Measurements from ENCODE around the gene TUBG2.

TUBG2 gene

GRCh38 chr17:42676424-42677011 is 17.4 kb downstream of the TUBG2 start, which contains the start of gene PLEKHH3:
PLEKHH3 (minus strand) TSS chr17:42676994; CDS start chr17:42676563, 431 bp downstream.
- no peak for DNase-seq (ENCODE audit: low read depth in 2 of 2)

- DNase-seq (ENCODE audit: low read depth in 2 of 2) = peak; percentile 96 to 99
These were observed 18.2 kb downstream of the TUBG2 start for GRCh38 chr17:42677012-42677857.

- peak; percentile 72 to 76 for DNase-seq (ENCODE audit: low read depth in 2 of 2)
These were observed 19.1 kb downstream of the TUBG2 start for GRCh38 chr17:42677921-42678781.

- no peak for DNase-seq (ENCODE audit: low read depth in 2 of 2)
These were observed 19.9 kb downstream of the TUBG2 start for GRCh38 chr17:42678951-42679491.

- DNase-seq (ENCODE audit: low read depth in 2 of 2) = peak; percentile 55 to 60
These were observed 20.6 kb downstream of the TUBG2 start for GRCh38 chr17:42679492-42680330.

GRCh38 chr17:42680331-42680808 is 21.3 kb downstream of the TUBG2 start:
- no peak for DNase-seq (ENCODE audit: low read depth in 2 of 2)

GRCh38 chr17:42681976-42682721 is 23.1 kb downstream of the TUBG2 start, which contains the start of gene CNTNAP1:
CNTNAP1 (plus strand) TSS chr17:42682531; CDS start chr17:42682830, 299 bp downstream.
- DNase-seq (ENCODE audit: low read depth in 2 of 2) = no peak

- no peak for DNase-seq (ENCODE audit: low read depth in 2 of 2)
These were observed 23.8 kb downstream of the TUBG2 start for GRCh38 chr17:42682722-42683403.

- DNase-seq (ENCODE audit: low read depth in 2 of 2) = no peak
These were observed 24.4 kb downstream of the TUBG2 start for GRCh38 chr17:42683407-42684034.

- DNase-seq (ENCODE audit: low read depth in 2 of 2) = no peak
These were observed 26.0 kb downstream of the TUBG2 start for GRCh38 chr17:42684929-42685556.

GRCh38 chr17:42685831-42686230 is 26.7 kb downstream of the TUBG2 start:
- no peak for DNase-seq (ENCODE audit: low read depth in 2 of 2)

GRCh38 chr17:42686520-42687128 is 27.5 kb downstream of the TUBG2 start:
- DNase-seq (ENCODE audit: low read depth in 2 of 2) = no peak

- no peak for DNase-seq (ENCODE audit: low read depth in 2 of 2)
These were observed 28.7 kb downstream of the TUBG2 start for GRCh38 chr17:42687707-42688320.

- DNase-seq (ENCODE audit: low read depth in 2 of 2) = no peak
These were observed 31.5 kb downstream of the TUBG2 start for GRCh38 chr17:42690596-42690995.

- no peak for DNase-seq (ENCODE audit: low read depth in 2 of 2)
These were observed 32.0 kb downstream of the TUBG2 start for GRCh38 chr17:42691021-42691545.

GRCh38 chr17:42692489-42692888 is 33.4 kb downstream of the TUBG2 start:
- DNase-seq (ENCODE audit: low read depth in 2 of 2) = no peak

GRCh38 chr17:42694524-42694923 is 35.4 kb downstream of the TUBG2 start:
- DNase-seq (ENCODE audit: low read depth in 2 of 2) = no peak
